Heart right ventricle (tissue), 16 donors: ENCODE data around the gene RTTN. TPM values are rescaled to one million over a fixed set of nuclear protein-coding genes. Genes with fewer than 3 reads are reported as not detected.

Experiments used
- ATAC-seq, 8 donors: fragments of 200-7000 bp; cut with Tn5 transposase; one replicate each; pipeline ENCODE4 v1.9.1; 2020; ENCODE audit warnings: mild to moderate bottlenecking in 8 of 8, moderate library complexity in 8 of 8, moderate number of reproducible peaks in 1 of 8
- DNase-seq, 2 donors: peaks; one replicate each; pipeline ENCODE4 v3.0.0-alpha.2; 2020
- H3K27ac ChIP-seq, 10 donors: fragments of 200-600 bp; sonication (generic) in 2 of 10; one replicate each; pipeline versions ENCODE4 v1.5.0 to v1.8.0; 2020 to 2022; ENCODE audit warnings: mild to moderate bottlenecking in 3 of 10
- H3K27me3 ChIP-seq, 7 donors: fragments of 200-600 bp; one replicate each; pipeline ENCODE4 v1.8.0; 2021 to 2022; ENCODE audit warnings: mild to moderate bottlenecking in 2 of 7
- H3K36me3 ChIP-seq, 9 donors: fragments of 200-600 bp; sonication (generic) in 1 of 9; one replicate each; pipeline versions ENCODE4 v1.5.0 to v1.8.0; 2020 to 2022; ENCODE audit warnings: mild to moderate bottlenecking in 2 of 9
- H3K4me1 ChIP-seq, 9 donors: fragments of 200-600 bp; sonication (generic) in 1 of 9; one replicate each; pipeline versions ENCODE4 v1.5.0 to v1.8.0; 2020 to 2022; ENCODE audit warnings: mild to moderate bottlenecking in 4 of 9
- H3K4me3 ChIP-seq, 10 donors: fragments of 200-600 bp; sonication (generic) in 2 of 10; one replicate each; pipeline versions ENCODE4 v1.5.0 to v1.8.0; 2020 to 2022; ENCODE audit warnings: mild to moderate bottlenecking in 7 of 10, moderate library complexity in 2 of 10
- H3K9me3 ChIP-seq, 11 donors: fragments of 200-600 bp in 10 of 11; sonication (generic) in 2 of 11; one replicate each; pipeline versions ENCODE4 v1.5.0 to v1.8.0; 2013 to 2022; ENCODE audit warnings: mild to moderate bottlenecking in 2 of 11, control low read depth in 1 of 11, moderate library complexity in 1 of 11
- CTCF ChIP-seq, 9 donors: fragments of 200-600 bp; sonication (generic) in 2 of 9; IDR thresholded peaks; one replicate each; pipeline versions ENCODE4 v1.5.0 to v1.8.0; 2021 to 2022; ENCODE audit warnings: antibody characterized with exemption in 9 of 9, mild to moderate bottlenecking in 5 of 9, moderate library complexity in 1 of 9
- WGBS, 2 donors: extraction: QIAGEN DNeasy Blood & Tissue Kit; methylation state at CpG; one replicate each; pipeline ENCODE4 v1.1.7; 2013; ENCODE audit warnings: inconsistent platforms in 1 of 2; 5-methylcytosine and 5-hydroxymethylcytosine counted together
- intact Hi-C, 10 donors: fragments of 100-400 bp; cut with DNase I; formaldehyde crosslinking; loops; one replicate each; pipeline versions ENCODE4 v1.11.1 to v1.14.2; 2022
- polyA plus RNA-seq, 2 donors: library from polyadenylated mRNA; stranded (reverse); fragments of 200-250 nt; gene quantifications; one replicate each; pipeline ENCODE4 v1.2.3, GENCODE V29; 2013
- total RNA-seq, 10 donors: library from RNA; stranded (reverse); fragmentation: NEBNext Ultra II Directional in 3 of 10; extraction: Animal tissue kit (Norgen Biotek cat#: 25700) in 3 of 10; gene quantifications; one replicate each; pipeline versions ENCODE4 v1.2.1 to v1.2.4, GENCODE V29; 2021 to 2023
- donor health status: Arrhythmogenic right ventricular cardiomyopathy.
- donor health status: ischemic (EF 13 %, LVEDD 7.1; RV severe dilation, severe dysfunction).
- donor health status: healthy with polysubstance abuse.
- donor health status: DM: no; HTN: yes; CAD: no.
- donor health status: DM: no; HTN: no; CAD: no.
- donor health status: ischemic (EF 25% LVEDD 6.9; RV normal size, moderate dysfunction).
- donor health status: ischemic (EF 25% LVEDD 5.7; RV mildly dilated, moderate dysfunction).
- donor health status: healthy.
- donor health status: DM: yes; HTN: yes; CAD: no.
- donor health status: Ischemic cardiomyopathy.
- donor health status: ischemic (EF 35%, LVEDD 5.7; RV mildly dilated, moderate dysfunction).
- donor health status: nonischemic (EF 11% LVEDD 7.7; RV severe dilation, severe dysfunction).
- donor health status: DM: yes; HTN: yes; CAD: no.
- donor health status: PGD.
- donor health status: ischemic (EF 29% LVEDD 5.4; RV normal size, mild dysfunction).
- donor health status: nonischemic (EF 23%, LVEDD 6.1; RV moderate dilation, normal function).

Gene RTTN
- total and polyA plus RNA-seq, 12 donors: 3.5 to 15.7 (median 9.4) TPM

GRCh38 chr18:70166668-70167067 lies 38.8 kb downstream of the RTTN start:
- Histone ChIP-seq H3K4me3 (no peak overlapping the region), H3K36me3 (peaks cover 0 to 42% (median 8%) of the 10 kb centered on the region in 9 donors), H3K27me3 (no peaks in the 10 kb centered on the region), H3K27ac (peak overlapping the region in 1 of 10 donors; percentile 18), H3K4me1 (no peaks in the 10 kb centered on the region), H3K9me3 (no peaks in the 10 kb centered on the region)
- WGBS, 2 donors: 61 to 79% methylated on average over 3 of the region's 3 CpGs
- intact Hi-C loops: no loop called here
- DNase-seq (no peak), ATAC-seq (no peak)
- no peak for TF ChIP-seq CTCF (IDR thresholded peaks at IDR 0.05)

GRCh38 chr18:70165936-70166335 lies 39.6 kb downstream of the RTTN start:
- Histone ChIP-seq H3K27ac (no peak overlapping the region), H3K36me3 (peaks cover 0 to 49% (median 8%) of the 10 kb centered on the region in 9 donors), H3K4me1 (no peaks in the 10 kb centered on the region), H3K4me3 (no peak overlapping the region), H3K9me3 (peaks cover 0 to 4% (median 0%) of the 10 kb centered on the region in 11 donors), H3K27me3 (no peaks in the 10 kb centered on the region)
- DNase-seq: no peak
- ATAC-seq: no peak
- TF ChIP-seq CTCF (IDR thresholded peaks at IDR 0.05): no peak
- 89 to 90% methylated on average over 3 of the region's 3 CpGs for WGBS, 2 donors
- intact Hi-C loops: no loop called here

GRCh38 chr18:70160073-70160678 lies 45.3 kb downstream of the RTTN start:
- no peak overlapping the region for H3K4me3 ChIP-seq
- no peaks in the 10 kb centered on the region for H3K4me1 ChIP-seq
- H3K9me3 ChIP-seq: peaks cover 0 to 5% (median 0%) of the 10 kb centered on the region in 11 donors
- H3K36me3 ChIP-seq: peaks cover 0 to 44% (median 8%) of the 10 kb centered on the region in 9 donors
- ATAC-seq: no peak
- 100% methylated on average over 1 of the region's 1 CpG for WGBS, 2 donors
- intact Hi-C loops: no loop called here
- TF ChIP-seq CTCF (IDR thresholded peaks at IDR 0.05): no peak
- H3K27ac ChIP-seq: no peak overlapping the region
- no peaks in the 10 kb centered on the region for H3K27me3 ChIP-seq
- no peak for DNase-seq

GRCh38 chr18:70158992-70159717 lies 46.3 kb downstream of the RTTN start:
- Histone ChIP-seq H3K4me3 (no peak overlapping the region), H3K27ac (no peak overlapping the region), H3K4me1 (no peaks in the 10 kb centered on the region), H3K27me3 (no peaks in the 10 kb centered on the region), H3K9me3 (peaks cover 0 to 5% (median 0%) of the 10 kb centered on the region in 11 donors), H3K36me3 (peaks cover 0 to 36% (median 8%) of the 10 kb centered on the region in 9 donors)
- intact Hi-C loops: no loop called here
- DNase-seq: no peak
- TF ChIP-seq CTCF (IDR thresholded peaks at IDR 0.05): no peak
- no peak for ATAC-seq
- 98 to 99% methylated on average over 3 of the region's 3 CpGs for WGBS, 2 donors
